OCI-LY7 (cell line): Measurements from ENCODE around the gene DHRS7B. TPM values are rescaled to one million over a fixed set of nuclear protein-coding genes. Genes with fewer than 3 reads are reported as not detected.

ENCODE experiments used
- BruUV-seq: library from RNA; stranded (reverse); fragments of 400-500 nt; replicated peaks from 2 replicates; lab custom pipeline; 2021; lab: Mats Ljungman, UMichigan
- CTCF ChIA-PET: fragments of 300-600 bp; sonication (Branson Sonifier 250); formaldehyde crosslinking; loops from one replicate; lab custom pipeline; 2022; ENCODE audit warnings: antibody characterized with exemption; ENCODE audit not compliant: unreplicated experiment; lab: Charles Lee
- POLR2A ChIA-PET: fragments of 300-600 bp; sonication (Branson Sonifier 250); formaldehyde crosslinking; loops from one replicate; lab custom pipeline; 2022; ENCODE audit warnings: antibody characterized with exemption; lab: Charles Lee
- DNase-seq: peaks from one replicate; pipeline ENCODE4 v3.0.0-alpha.2; 2015; ENCODE audit warnings: low spot score
- H2AFZ ChIP-seq: fragments of 200-600 bp; sonication (generic), shearing (Covaris generic); 2 replicates; pipeline ENCODE4 v1.6.1; 2014; ENCODE audit warnings: mild to moderate bottlenecking, antibody characterized with exemption, low read length, moderate library complexity
- H3K27ac ChIP-seq: fragments of 200-600 bp; sonication (generic); 2 replicates; pipeline ENCODE4 v1.5.1; 2014; ENCODE audit warnings: mixed run types, low read depth, mild to moderate bottlenecking, moderate library complexity, low read length, inconsistent platforms; ENCODE audit not compliant: poor library complexity, severe bottlenecking
- H3K36me3 ChIP-seq: fragments of 200-600 bp; sonication (generic); 2 replicates; pipeline ENCODE4 v1.6.1; 2014; ENCODE audit warnings: mild to moderate bottlenecking, antibody characterized with exemption, low read length, moderate library complexity, mixed read lengths; ENCODE audit not compliant: insufficient read depth
- H3K4me1 ChIP-seq: fragments of 200-600 bp; sonication (generic); 2 replicates; pipeline ENCODE4 v1.5.1; 2014; ENCODE audit warnings: mild to moderate bottlenecking, low read length; ENCODE audit not compliant: insufficient read depth, poor library complexity, severe bottlenecking
- H3K4me2 ChIP-seq: fragments of 200-600 bp; sonication (generic); 2 replicates; pipeline ENCODE4 v1.6.1; 2014; ENCODE audit warnings: mild to moderate bottlenecking, low read length
- H3K4me3 ChIP-seq: fragments of 200-600 bp; sonication (generic); 2 replicates; pipeline ENCODE4 v1.5.1; 2014; ENCODE audit warnings: mild to moderate bottlenecking, low read depth, low read length; ENCODE audit not compliant: poor library complexity, severe bottlenecking
- H3K79me2 ChIP-seq: fragments of 200-600 bp; sonication (generic); 2 replicates; pipeline ENCODE4 v1.6.1; 2016; ENCODE audit warnings: low read depth, mild to moderate bottlenecking, low read length, moderate library complexity, mixed read lengths; ENCODE audit not compliant: insufficient read depth
- H3K9me2 ChIP-seq: fragments of 200-600 bp; sonication (generic); 2 replicates; pipeline ENCODE4 v1.6.1; 2016; ENCODE audit warnings: mild to moderate bottlenecking, low read length, mixed read lengths; ENCODE audit not compliant: insufficient read depth
- H3K9me3 ChIP-seq: fragments of 200-600 bp; sonication (generic); 2 replicates; pipeline ENCODE4 v1.6.1; 2014; ENCODE audit warnings: mild to moderate bottlenecking, mixed run types, low read length, mixed read lengths
- H4K20me1 ChIP-seq: fragments of 200-600 bp; sonication (generic); 2 replicates; pipeline ENCODE4 v1.6.1; 2014; ENCODE audit warnings: mild to moderate bottlenecking, antibody characterized with exemption, low read length, moderate library complexity, mixed read lengths; ENCODE audit not compliant: insufficient read depth
- CTCF ChIP-seq: fragments of 200-600 bp; sonication (generic); conservative IDR thresholded peaks from 2 replicates; pipeline ENCODE4 v1.5.1; 2014; ENCODE audit warnings: mild to moderate bottlenecking, antibody characterized with exemption, low read length, moderate library complexity, mixed read lengths
- EZH2phosphoT487 ChIP-seq: fragments of 200-600 bp; sonication (generic); IDR thresholded peaks from 2 replicates; pipeline ENCODE4 v1.6.1; 2018; ENCODE audit warnings: low read depth, borderline replicate concordance, mild to moderate bottlenecking, mixed run types, antibody characterized with exemption, low read length, moderate library complexity, mixed read lengths
- intact Hi-C: fragments of 100-400 bp; cut with micrococcal nuclease; formaldehyde crosslinking; loops from one replicate; pipeline ENCODE4 v1.10.0; 2022; ENCODE audit not compliant: unreplicated experiment
- total RNA-seq, 2 experiments: library from RNA; depleted of rRNA in 1 of 2; stranded (reverse); fragments of >200 nt in 1 of 2; shearing (Covaris generic) in 1 of 2; gene quantifications; 2 replicates each; pipeline ENCODE4 v1.2.3, GENCODE V29; 2014 to 2022

Gene DHRS7B
- total RNA-seq, 2 experiments from 2014 or later, result 16.0 to 16.5 TPM

- Histone ChIP-seq H2AFZ (no peak overlapping the region), H3K27ac (no peak overlapping the region), H3K4me3 (no peak overlapping the region), H3K79me2 (0 out of 2 replicates have a peak, but pooled peaks cover 7% of the 10 kb centered on the region), H4K20me1 (no peaks in the 10 kb centered on the region), H3K36me3 (no peaks in the 10 kb centered on the region), H3K4me2 (no peak overlapping the region), H3K9me3 (no peaks in the 10 kb centered on the region), H3K9me2 (no peaks in the 10 kb centered on the region), H3K4me1 (peaks cover 34% of the 10 kb centered on the region)
- no peak for DNase-seq
- intact Hi-C loops, result no loop called here
- TF ChIP-seq CTCF (no peak), EZH2phosphoT487 (no peak)
- no TSS peak for BruUV-seq
- POLR2A ChIA-PET, result interaction anchor here (0.8 to 1.8 kb wide), 3 partner anchors 11 to 42 kb away, joined by 3 to 10 read pairs (median 5); no protein-coding TSS in a partner anchor
- CTCF ChIA-PET, result no interaction called here
Observed at GRCh38 chr17:21094298-21094704, 32.5 kb upstream of the DHRS7B start.

- no TSS peak for BruUV-seq
- TF ChIP-seq CTCF (peak; percentile 48), EZH2phosphoT487 (no peak)
- POLR2A ChIA-PET, result interaction anchor here (0.9 to 1.8 kb wide), 3 partner anchors 12 to 45 kb away, joined by 3 to 10 read pairs (median 3); no protein-coding TSS in a partner anchor
Observed at GRCh38 chr17:21095735-21096134, 31.0 kb upstream of the DHRS7B start.

GRCh38 chr17:21096874-21097273 is 29.9 kb upstream of the DHRS7B start:
- no peak overlapping the region for H3K27ac ChIP-seq
- no peaks in the 10 kb centered on the region for H4K20me1 ChIP-seq
- no peak overlapping the region for H2AFZ ChIP-seq
- CTCF ChIA-PET, result no interaction called here
- H3K79me2 ChIP-seq, result 0 out of 2 replicates have a peak, but pooled peaks cover 7% of the 10 kb centered on the region
- no peak overlapping the region for H3K4me2 ChIP-seq
- DNase-seq, result no peak
- no peak for TF ChIP-seq CTCF
- no peak for TF ChIP-seq EZH2phosphoT487
- no peak overlapping the region for H3K4me3 ChIP-seq
- intact Hi-C loops, result no loop called here
- no peaks in the 10 kb centered on the region for H3K9me2 ChIP-seq
- POLR2A ChIA-PET, result no interaction called here
- H3K4me1 ChIP-seq, result peaks cover 25% of the 10 kb centered on the region
- no peaks in the 10 kb centered on the region for H3K36me3 ChIP-seq
- no TSS peak for BruUV-seq
- no peaks in the 10 kb centered on the region for H3K9me3 ChIP-seq

More at GRCh38 chr17:21095735-21096134, 31.0 kb upstream of the DHRS7B start:
- Histone ChIP-seq H3K4me1 (peaks cover 29% of the 10 kb centered on the region), H3K36me3 (no peaks in the 10 kb centered on the region), H3K79me2 (0 out of 2 replicates have a peak, but pooled peaks cover 7% of the 10 kb centered on the region), H4K20me1 (no peaks in the 10 kb centered on the region), H3K9me3 (no peaks in the 10 kb centered on the region), H3K4me3 (no peak overlapping the region), H3K4me2 (no peak overlapping the region), H2AFZ (no peak overlapping the region), H3K9me2 (no peaks in the 10 kb centered on the region), H3K27ac (no peak overlapping the region)
- CTCF ChIA-PET, result no interaction called here
- DNase-seq, result peak; percentile 42
- intact Hi-C loops, result no loop called here
